MCF 10A (cell line): Measurements from ENCODE around the gene PCBP1. TPM values are rescaled to one million over a fixed set of nuclear protein-coding genes. Genes with fewer than 3 reads are reported as not detected.
"Not testable (repeated sequence)": the region's sequence is repeated elsewhere in the genome, so short reads cannot be mapped to it uniquely, and the experiment has no call there.

ENCODE experiments used
- BruUV-seq: library from RNA; stranded (reverse); fragments of 400-500 nt; replicated peaks from 2 replicates; lab custom pipeline; 2021; lab: Mats Ljungman, UMichigan
- CTCF ChIA-PET: fragments of 300-600 bp; sonication (Branson Sonifier 250); formaldehyde crosslinking; extraction: SDS; loops from one replicate; lab custom pipeline; 2021; ENCODE audit warnings: antibody characterized with exemption, inconsistent platforms; lab: Yijun Ruan, JAX
- POLR2A ChIA-PET: fragments of 300-600, 350-650 bp; sonication (Branson Sonifier 250); formaldehyde crosslinking; extraction: SDS; loops from one replicate; lab custom pipeline; 2020; ENCODE audit warnings: antibody characterized with exemption, inconsistent platforms; lab: Yijun Ruan, JAX
- DNase-seq: peaks from one replicate; pipeline ENCODE4 v3.0.0-alpha.2; 2018; ENCODE audit not compliant: unreplicated experiment
- H3K27ac Mint-ChIP-seq: one replicate; pipeline ENCODE4 v1.8.0; 2022; ENCODE audit warnings: mild to moderate bottlenecking, low read depth, mixed read lengths; ENCODE audit not compliant: unreplicated experiment
- H3K27me3 Mint-ChIP-seq: one replicate; pipeline ENCODE4 v1.8.0; 2022; ENCODE audit warnings: mixed read lengths; ENCODE audit not compliant: insufficient read depth, unreplicated experiment
- H3K36me3 Mint-ChIP-seq: one replicate; pipeline ENCODE4 v1.8.0; 2022; ENCODE audit warnings: mild to moderate bottlenecking, moderate library complexity, mixed read lengths; ENCODE audit not compliant: insufficient read depth, unreplicated experiment
- H3K4me1 Mint-ChIP-seq: one replicate; pipeline ENCODE4 v1.8.0; 2022; ENCODE audit warnings: mixed read lengths; ENCODE audit not compliant: insufficient read depth, unreplicated experiment
- H3K4me3 Mint-ChIP-seq: one replicate; pipeline ENCODE4 v1.8.0; 2022; ENCODE audit warnings: mild to moderate bottlenecking, moderate library complexity, mixed read lengths; ENCODE audit not compliant: unreplicated experiment
- H3K9me3 Mint-ChIP-seq: one replicate; pipeline ENCODE4 v1.8.0; 2022; ENCODE audit warnings: mixed read lengths; ENCODE audit not compliant: unreplicated experiment
- CTCF ChIP-seq: fragments of 200-600 bp; IDR thresholded peaks from one replicate; pipeline ENCODE4 v1.8.0; 2022; ENCODE audit warnings: antibody characterized with exemption, mild to moderate bottlenecking; ENCODE audit not compliant: unreplicated experiment
- intact Hi-C: fragments of 100-400 bp; cut with micrococcal nuclease; formaldehyde crosslinking; loops from 2 replicates; pipeline ENCODE4 v1.14.1; 2022
- total RNA-seq: library from RNA; stranded (reverse); gene quantifications from 2 replicates; pipeline ENCODE4 v1.2.3, GENCODE V29; 2022

Gene PCBP1
- total RNA-seq, 1 experiment from 2014 or later = 259 TPM

- H3K36me3 Mint-ChIP-seq, H3K4me1 Mint-ChIP-seq, DNase-seq, BruUV-seq, H3K27ac Mint-ChIP-seq, H3K9me3 Mint-ChIP-seq, H3K4me3 Mint-ChIP-seq, CTCF ChIA-PET, intact Hi-C loops, H3K27me3 Mint-ChIP-seq: not testable (repeated sequence)
- POLR2A ChIA-PET = interaction anchor here (0.6 to 0.7 kb wide), 2 partner anchors 14 to 196 kb away, joined by 3 read pairs; partner anchors contain the start of gene MXD1
These were observed 23.1 kb downstream of the PCBP1 start for GRCh38 chr2:70110397-70110796.

- TF ChIP-seq CTCF = no peak
- Mint-ChIP-seq H3K27ac (no peak overlapping the region), H3K9me3 (no peaks in the 10 kb centered on the region), H3K36me3 (no peaks in the 10 kb centered on the region), H3K27me3 (no peaks in the 10 kb centered on the region), H3K4me3 (no peak overlapping the region), H3K4me1 (peaks cover 10% of the 10 kb centered on the region)
- no peak for DNase-seq
- no TSS peak for BruUV-seq
- ChIA-PET CTCF (no interaction called here), POLR2A (no interaction called here)
- intact Hi-C loops = no loop called here
These were observed 24.7 kb downstream of the PCBP1 start for GRCh38 chr2:70111752-70112591.

- DNase-seq = no peak
- Mint-ChIP-seq H3K4me3 (no peak overlapping the region), H3K36me3 (no peaks in the 10 kb centered on the region), H3K4me1 (peaks cover 3% of the 10 kb centered on the region), H3K27ac (no peak overlapping the region), H3K9me3 (no peaks in the 10 kb centered on the region), H3K27me3 (no peaks in the 10 kb centered on the region)
- ChIA-PET POLR2A (interaction anchor here (0.8 to 3.9 kb wide), 3 partner anchors 8 to 19 kb away, joined by 4 to 13 read pairs (median 4); no protein-coding TSS in a partner anchor), CTCF (no interaction called here)
- intact Hi-C loops = no loop called here
- TF ChIP-seq CTCF = no peak
- no TSS peak for BruUV-seq
These were observed 26.2 kb downstream of the PCBP1 start for GRCh38 chr2:70113359-70114070.

- no TSS peak for BruUV-seq
- no peak for DNase-seq
- POLR2A ChIA-PET = interaction anchor here (0.9 to 3.9 kb wide), 4 partner anchors 9 to 28 kb away, joined by 3 to 13 read pairs (median 6); no protein-coding TSS in a partner anchor
- no peak overlapping the region for H3K27ac Mint-ChIP-seq
- CTCF ChIA-PET = interaction anchor here (0.6 to 0.7 kb wide), 2 partner anchors 19 to 61 kb away, joined by 3 read pairs; no protein-coding TSS in a partner anchor
- no peak overlapping the region for H3K4me3 Mint-ChIP-seq
- no peaks in the 10 kb centered on the region for H3K4me1 Mint-ChIP-seq
- intact Hi-C loops = no loop called here
- no peaks in the 10 kb centered on the region for H3K27me3 Mint-ChIP-seq
- no peak for TF ChIP-seq CTCF
- H3K9me3 Mint-ChIP-seq = no peaks in the 10 kb centered on the region
- no peaks in the 10 kb centered on the region for H3K36me3 Mint-ChIP-seq
These were observed 28.6 kb downstream of the PCBP1 start for GRCh38 chr2:70115646-70116442.
